Kidney glomerular epithelial cell (primary cell): ENCODE results near the gene NES.

Experiments
- DNase-seq: peaks from one replicate; lab custom pipeline; 2025; lab: John Stamatoyannopoulos, UW

The NES gene

GRCh38 chr1:156618853-156619581 is 58.2 kb downstream of the NES start, which contains the start of gene HAPLN2:
Gene HAPLN2, plus strand, starts transcription at chr1:156619415. Its CDS starts 4,076 bp downstream, at chr1:156623491.
- no peak for DNase-seq
